GM12891 (cell line): ENCODE results near the gene PGLYRP2.

Experiments used
- DNase-seq: peaks from one replicate; pipeline ENCODE4 v3.0.0; 2011; ENCODE audit warnings: low spot score; ENCODE audit not compliant: insufficient read length
- FAIRE-seq: peaks from 2 replicates; lab custom pipeline; 2011; peaks lifted over from hg19 to GRCh38; lab: Jason Lieb, UNC
- PAX5 ChIP-seq: IDR thresholded peaks from 2 replicates; pipeline ENCODE4 v1.6.1; 2011; ENCODE audit warnings: low read length, moderate library complexity, mild to moderate bottlenecking; ENCODE audit not compliant: insufficient read depth, severe bottlenecking
- POLR2A ChIP-seq: IDR thresholded peaks from 2 replicates; pipeline ENCODE4 v1.6.1; 2011; ENCODE audit warnings: low read depth, low read length, control low read depth
- POLR2AphosphoS5 ChIP-seq: IDR thresholded peaks from 2 replicates; pipeline ENCODE4 v1.6.1; 2011; ENCODE audit warnings: low read depth, low read length, control low read depth
- POU2F2 ChIP-seq: IDR thresholded peaks from 2 replicates; pipeline ENCODE4 v1.6.1; 2011; ENCODE audit warnings: low read depth, mild to moderate bottlenecking, control low read depth, low read length, moderate library complexity
- SPI1 ChIP-seq: IDR thresholded peaks from 2 replicates; pipeline ENCODE4 v1.6.1; 2011; ENCODE audit warnings: low read depth, low read length, control low read depth
- TAF1 ChIP-seq: IDR thresholded peaks from 2 replicates; pipeline ENCODE4 v1.6.1; 2011; ENCODE audit warnings: low read depth, low read length, control low read depth

Gene PGLYRP2

GRCh38 chr19:15511671-15512424 is 32.5 kb upstream of the PGLYRP2 start:
- TF ChIP-seq POLR2A (no peak), POLR2AphosphoS5 (no peak), POU2F2 (no peak), PAX5 (no peak), TAF1 (no peak), SPI1 (no peak)
- FAIRE-seq (no peak), DNase-seq (no peak)

- FAIRE-seq (no peak), DNase-seq (no peak)
- TF ChIP-seq TAF1 (no peak), POU2F2 (no peak), SPI1 (no peak), PAX5 (no peak), POLR2AphosphoS5 (no peak), POLR2A (no peak)
Measured at GRCh38 chr19:15508035-15508710, 28.9 kb upstream of the PGLYRP2 start, which contains the start of gene CYP4F22. Gene CYP4F22, plus strand, starts transcription at chr19:15508525. Its CDS starts 16,812 bp downstream, at chr19:15525337.

- TF ChIP-seq TAF1, result no peak
- no peak for TF ChIP-seq POLR2AphosphoS5
- TF ChIP-seq SPI1, result no peak
- no peak for TF ChIP-seq POU2F2
- TF ChIP-seq PAX5, result no peak
- TF ChIP-seq POLR2A, result no peak
- FAIRE-seq, result no peak
- no peak for DNase-seq
Measured at GRCh38 chr19:15507068-15508034, 28.1 kb upstream of the PGLYRP2 start.

- FAIRE-seq (no peak), DNase-seq (no peak)
- TF ChIP-seq PAX5, result no peak
- no peak for TF ChIP-seq POLR2AphosphoS5
- TF ChIP-seq TAF1, result no peak
- TF ChIP-seq POU2F2, result no peak
- no peak for TF ChIP-seq POLR2A
- no peak for TF ChIP-seq SPI1
Measured at GRCh38 chr19:15506074-15506571, 26.8 kb upstream of the PGLYRP2 start.

- DNase-seq, result no peak
- no peak for TF ChIP-seq TAF1
- no peak for TF ChIP-seq PAX5
- TF ChIP-seq SPI1, result no peak
- TF ChIP-seq POLR2A, result no peak
- TF ChIP-seq POU2F2, result no peak
- TF ChIP-seq POLR2AphosphoS5, result no peak
- no peak for FAIRE-seq
Measured at GRCh38 chr19:15502264-15502663, 23.0 kb upstream of the PGLYRP2 start.

GRCh38 chr19:15501596-15501995 is 22.3 kb upstream of the PGLYRP2 start:
- DNase-seq (no peak), FAIRE-seq (no peak)
- no peak for TF ChIP-seq POLR2AphosphoS5
- no peak for TF ChIP-seq PAX5
- no peak for TF ChIP-seq POLR2A
- TF ChIP-seq POU2F2, result no peak
- no peak for TF ChIP-seq TAF1
- TF ChIP-seq SPI1, result no peak

GRCh38 chr19:15498910-15499309 is 19.6 kb upstream of the PGLYRP2 start:
- FAIRE-seq, result no peak
- TF ChIP-seq PAX5 (no peak), POLR2A (no peak), TAF1 (no peak), SPI1 (no peak), POU2F2 (no peak), POLR2AphosphoS5 (no peak)
- no peak for DNase-seq

GRCh38 chr19:15498156-15498858 is 19.0 kb upstream of the PGLYRP2 start:
- FAIRE-seq (no peak), DNase-seq (no peak)
- TF ChIP-seq PAX5, result no peak
- TF ChIP-seq SPI1, result no peak
- no peak for TF ChIP-seq TAF1
- no peak for TF ChIP-seq POLR2A
- no peak for TF ChIP-seq POU2F2
- no peak for TF ChIP-seq POLR2AphosphoS5
